ENCODE results near the gene ATP5MK. TPM values are rescaled to one million over a fixed set of nuclear protein-coding genes. Genes with fewer than 3 reads are reported as not detected.

ATP5MK gene
- 466 to 497 TPM (median 484 TPM) in 5 replicates for total RNA-seq (2022; extraction: Qiagen RNA extraction)

GRCh38 chr10:103396067-103396788 lies at the start of gene ATP5MK, which contains the start of gene PDCD11:
ATP5MK (minus strand) TSS chr10:103396475; CDS start chr10:103392457, 4,018 bp downstream.
PDCD11 (plus strand) TSS chr10:103396626; CDS start chr10:103398427, 1,801 bp downstream.

GRCh38 chr10:103367782-103368518 lies 28.3 kb downstream of the ATP5MK start, which contains the start of gene TAF5:
TAF5 (plus strand) TSS chr10:103367976; CDS start chr10:103367990, 14 bp downstream.

GRCh38 chr10:103350517-103351260 lies 45.6 kb downstream of the ATP5MK start, which contains the start of gene PCGF6:
PCGF6 (minus strand) TSS chr10:103351140; CDS start chr10:103351066, 74 bp downstream.

Other genes with a start within 250 kb of the ATP5MK start
- gene NT5C2, start 203.2 kb downstream of the ATP5MK start, total RNA-seq (2022; extraction: Qiagen RNA extraction): 60.6 to 82.9 TPM (median 63.2 TPM) in 5 replicates
- gene RPEL1, start 150.6 kb downstream of the ATP5MK start, total RNA-seq (2022; extraction: Qiagen RNA extraction): 0.07 TPM in 2 of 5 replicates, not detected in the others
- 16.7 to 23.7 TPM (median 18.3 TPM) in 5 replicates for gene INA, start 119.3 kb downstream of the ATP5MK start, total RNA-seq (2022; extraction: Qiagen RNA extraction)
- 10.5 to 12.8 TPM (median 11.0 TPM) in 5 replicates for gene PCGF6, start 45.3 kb downstream of the ATP5MK start, total RNA-seq (2022; extraction: Qiagen RNA extraction)
- 2.5 to 3.4 TPM (median 2.7 TPM) in 5 replicates for gene TAF5, start 28.5 kb downstream of the ATP5MK start, total RNA-seq (2022; extraction: Qiagen RNA extraction)
- gene PDCD11, start 151 bp upstream of the ATP5MK start, total RNA-seq (2022; extraction: Qiagen RNA extraction): 35.3 to 40.5 TPM (median 38.3 TPM) in 5 replicates
- gene CALHM2, start 55.9 kb upstream of the ATP5MK start, total RNA-seq (2022; extraction: Qiagen RNA extraction): 4.2 to 5.9 TPM (median 5.2 TPM) in 5 replicates
- 0.02 TPM in 1 of 5 replicates, not detected in the others for gene CALHM1, start 62.4 kb upstream of the ATP5MK start, total RNA-seq (2022; extraction: Qiagen RNA extraction)
- gene CALHM3, start 82.8 kb upstream of the ATP5MK start, total RNA-seq (2022; extraction: Qiagen RNA extraction): 0.23 to 0.52 TPM (median 0.35 TPM) in 5 replicates
- 0.49 to 0.97 TPM (median 0.55 TPM) in 5 replicates for gene NEURL1, start 97.2 kb upstream of the ATP5MK start, total RNA-seq (2022; extraction: Qiagen RNA extraction)